SH-SY5Y (cell line): ENCODE results near the gene CDK14.

Experiments used
- GATA2 ChIP-seq: IDR thresholded peaks from 2 replicates; pipeline ENCODE4 v1.6.1; 2011; ENCODE audit warnings: mild to moderate bottlenecking, low read depth, low read length
- GATA3 ChIP-seq: IDR thresholded peaks from 2 replicates; pipeline ENCODE4 v1.6.1; 2011; ENCODE audit warnings: low read depth, mild to moderate bottlenecking, low read length, moderate library complexity

The CDK14 gene

DNA sequence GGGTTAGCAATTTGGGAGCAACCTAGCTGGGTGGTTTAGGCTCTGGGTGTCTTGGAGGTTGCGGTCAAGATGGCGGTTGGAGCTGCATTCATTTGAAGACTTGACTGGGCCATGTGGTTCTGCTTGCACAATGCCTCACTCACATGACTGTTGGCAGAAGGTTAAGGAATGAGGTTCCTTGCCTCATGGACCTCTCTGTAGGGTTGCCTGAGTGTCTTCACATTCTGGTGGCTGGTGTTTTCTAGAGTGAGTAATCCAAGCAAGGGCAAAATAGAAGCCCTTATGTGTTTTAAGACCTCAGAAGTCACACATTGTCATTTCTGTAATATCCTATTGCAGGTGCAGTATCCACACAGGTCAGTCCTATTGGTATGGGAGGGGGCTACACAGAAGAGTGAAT is 52.0 kb downstream of the CDK14 start:
- no peak for TF ChIP-seq GATA2
- no peak for TF ChIP-seq GATA3

DNA sequence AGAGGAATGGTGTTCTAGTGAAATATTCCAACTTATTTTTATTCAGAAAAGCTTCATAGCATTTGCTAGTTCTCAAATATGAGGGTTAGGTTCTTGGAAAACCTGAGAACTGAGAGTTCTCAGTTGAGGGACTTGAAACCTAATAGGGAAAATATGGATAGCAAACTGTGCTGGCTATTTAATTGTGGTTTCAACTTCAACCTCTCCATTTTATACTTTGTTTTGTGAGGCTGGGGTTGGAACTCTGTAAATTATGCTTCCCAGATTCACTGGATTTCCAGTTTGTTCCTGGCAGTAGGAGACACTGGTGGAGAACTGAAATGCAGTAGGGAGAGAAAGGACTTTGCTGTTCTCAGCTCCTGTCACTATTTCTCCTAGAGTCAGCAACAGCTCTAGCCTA is 52.7 kb downstream of the CDK14 start:
- TF ChIP-seq GATA3 (no peak), GATA2 (no peak)

DNA sequence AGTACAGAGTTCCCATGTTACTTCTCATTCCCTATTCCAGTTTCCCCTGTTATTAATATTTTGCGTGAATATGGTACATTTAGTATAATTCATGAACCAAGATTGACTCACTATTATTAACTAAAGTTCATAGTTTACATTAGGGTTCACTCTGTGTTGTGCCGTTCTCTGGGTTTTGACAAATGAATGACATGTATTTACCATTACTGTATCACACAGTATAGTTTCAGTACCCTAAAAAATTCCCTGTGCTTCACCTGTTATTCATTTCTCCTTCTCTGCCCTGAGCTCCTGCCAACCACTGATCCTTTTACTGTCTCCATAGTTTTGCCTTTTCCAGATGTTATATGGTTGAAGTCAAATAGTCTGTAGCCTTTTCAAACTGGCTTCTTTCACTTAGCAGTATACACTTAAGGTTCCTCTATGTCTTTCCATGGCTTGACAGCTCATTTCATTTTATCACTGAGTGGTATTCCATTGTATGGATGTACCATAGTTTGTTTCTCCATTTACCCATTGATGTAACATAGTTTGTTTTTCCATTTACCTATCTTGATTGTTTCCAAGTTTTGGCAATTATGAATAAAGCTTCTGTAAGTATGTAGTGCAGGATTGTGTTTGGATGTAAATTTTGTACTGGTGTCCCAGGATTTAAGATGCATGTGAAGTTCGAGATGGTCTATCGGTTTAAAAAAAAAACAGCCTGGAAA is 58.8 kb downstream of the CDK14 start:
- TF ChIP-seq GATA3 (no peak), GATA2 (no peak)

DNA sequence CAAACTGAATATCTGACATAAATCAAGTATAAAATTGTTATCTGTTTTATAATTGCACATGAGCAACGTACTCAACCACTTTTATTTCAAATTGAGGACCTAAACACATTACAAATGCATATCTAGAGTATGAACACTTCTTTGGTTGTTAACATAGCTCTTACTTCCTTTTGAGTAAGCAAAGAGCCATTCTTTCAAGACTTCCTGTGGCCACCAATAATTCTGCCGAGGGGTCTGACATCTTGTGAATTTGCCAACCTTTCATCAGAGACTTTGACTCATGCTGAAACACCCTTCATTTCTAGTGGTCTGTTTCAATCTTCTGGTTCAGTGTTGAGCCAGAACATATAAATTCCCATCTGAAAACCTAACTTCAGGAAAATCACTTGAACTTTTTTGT is 59.4 kb downstream of the CDK14 start:
- no peak for TF ChIP-seq GATA2
- TF ChIP-seq GATA3: no peak

DNA sequence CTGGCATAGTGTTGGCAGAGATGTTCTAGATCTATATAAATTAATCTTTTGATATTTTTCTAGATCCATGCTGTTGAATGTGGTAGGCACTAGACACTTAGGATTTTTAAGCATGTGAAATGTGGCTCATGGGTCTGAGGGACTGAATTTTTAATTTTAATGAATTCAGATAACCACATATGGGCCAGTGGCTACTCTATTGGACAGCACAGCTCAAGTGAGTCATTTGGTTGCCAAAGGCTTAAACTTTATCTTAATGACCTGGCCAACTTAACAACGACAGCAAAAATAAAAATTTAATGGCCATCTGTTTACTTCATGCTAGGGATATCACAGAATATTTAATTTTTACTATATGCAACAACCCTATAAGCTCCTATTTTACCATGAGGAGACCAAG is 61.4 kb downstream of the CDK14 start:
- TF ChIP-seq GATA3 (no peak), GATA2 (no peak)

DNA sequence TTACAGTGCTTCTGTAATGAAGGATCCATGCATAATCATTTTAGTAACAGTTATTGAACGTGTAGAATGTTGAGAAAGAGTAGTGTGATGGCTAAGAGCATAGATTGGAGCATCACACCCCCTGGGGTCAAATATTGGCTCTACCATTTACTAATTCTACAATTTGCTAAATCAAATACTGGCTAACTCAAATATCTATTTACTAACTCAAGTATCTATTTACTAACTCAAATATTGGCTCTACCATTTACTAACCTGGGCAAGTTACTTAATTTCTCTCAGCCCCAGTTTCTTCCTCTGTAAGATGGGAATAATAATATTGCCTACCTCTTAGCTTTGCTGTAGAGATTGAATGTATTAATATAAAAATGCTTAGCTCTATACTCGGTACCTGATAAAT is 64.0 kb downstream of the CDK14 start:
- no peak for TF ChIP-seq GATA3
- TF ChIP-seq GATA2: no peak

DNA sequence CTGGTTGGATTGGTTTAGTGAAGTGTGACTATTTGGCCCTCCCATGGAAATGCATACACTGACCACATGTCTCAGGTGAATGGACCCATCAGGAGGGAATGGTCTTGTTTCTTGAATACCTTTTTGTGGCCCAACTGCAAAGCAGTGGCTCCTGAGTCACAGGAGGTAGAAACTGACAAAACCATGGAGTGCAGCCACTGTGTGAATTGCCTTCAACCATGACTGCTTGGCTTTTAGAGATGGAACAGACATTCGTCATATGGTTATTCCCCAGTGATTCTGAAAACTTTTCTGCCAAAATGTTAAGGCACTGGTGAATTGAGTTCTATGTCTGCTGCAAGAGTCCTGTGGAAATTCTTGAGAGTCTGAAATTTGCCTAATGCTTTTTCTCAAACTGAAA is 64.7 kb downstream of the CDK14 start:
- no peak for TF ChIP-seq GATA3
- no peak for TF ChIP-seq GATA2

DNA sequence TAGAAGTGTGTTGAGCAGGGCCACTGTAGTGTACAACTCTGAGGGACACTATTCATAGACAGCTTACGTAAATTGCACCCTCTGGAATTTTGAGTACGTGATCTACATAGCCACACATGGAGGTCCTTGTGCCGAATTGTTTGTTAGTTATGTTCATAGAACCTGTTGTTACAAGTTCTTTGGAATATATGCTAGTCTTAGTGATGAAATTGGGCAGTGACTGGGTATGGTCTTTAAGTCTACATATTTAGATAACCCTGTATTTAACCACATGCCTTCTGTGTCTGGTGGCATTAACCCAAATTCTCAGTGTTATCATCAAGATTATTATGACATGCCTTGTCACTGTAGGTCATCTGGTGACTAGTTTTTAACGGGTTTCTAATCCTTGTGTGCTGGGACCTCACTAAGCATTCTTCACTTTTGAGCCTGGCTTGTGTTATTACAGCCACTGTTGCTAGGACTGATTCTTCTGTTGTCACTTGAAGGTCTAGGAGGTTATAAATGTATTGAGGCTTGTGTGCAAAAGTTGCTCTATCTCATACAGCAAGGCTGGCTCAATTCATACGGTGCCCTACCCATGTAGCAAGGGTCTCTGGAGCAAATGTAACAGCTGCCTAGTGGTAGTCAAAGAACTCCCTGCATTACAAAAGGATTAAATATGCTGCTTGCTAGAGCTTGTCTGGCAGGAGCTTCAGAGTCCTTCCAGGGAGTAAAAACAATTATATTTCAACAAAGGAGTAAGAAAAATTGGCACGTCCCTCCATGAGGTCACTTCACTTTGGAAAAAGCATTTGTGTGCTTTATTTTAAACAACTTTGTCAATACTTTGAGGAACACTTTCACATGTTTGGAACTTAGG is 65.4 kb downstream of the CDK14 start:
- no peak for TF ChIP-seq GATA3
- no peak for TF ChIP-seq GATA2

DNA sequence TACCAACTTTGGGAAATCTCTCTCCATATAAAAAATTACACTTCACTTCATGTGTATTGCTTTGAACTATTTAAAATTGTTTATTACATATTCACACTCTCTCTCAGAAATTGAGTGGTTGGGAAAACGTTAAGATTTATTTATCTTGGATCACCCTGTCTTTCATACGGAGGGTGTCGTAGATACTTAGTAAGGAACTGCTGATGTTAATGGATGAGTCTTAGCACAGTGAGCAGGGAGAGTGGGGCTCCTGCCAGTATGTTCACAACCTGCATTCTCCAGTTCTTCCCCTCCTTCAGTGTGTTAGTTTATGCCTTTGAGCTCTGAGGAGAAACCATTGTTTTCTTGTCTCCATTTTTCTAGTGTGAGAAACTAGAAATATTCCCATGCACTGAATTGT is 67.1 kb downstream of the CDK14 start:
- TF ChIP-seq GATA2 (no peak), GATA3 (no peak)

DNA sequence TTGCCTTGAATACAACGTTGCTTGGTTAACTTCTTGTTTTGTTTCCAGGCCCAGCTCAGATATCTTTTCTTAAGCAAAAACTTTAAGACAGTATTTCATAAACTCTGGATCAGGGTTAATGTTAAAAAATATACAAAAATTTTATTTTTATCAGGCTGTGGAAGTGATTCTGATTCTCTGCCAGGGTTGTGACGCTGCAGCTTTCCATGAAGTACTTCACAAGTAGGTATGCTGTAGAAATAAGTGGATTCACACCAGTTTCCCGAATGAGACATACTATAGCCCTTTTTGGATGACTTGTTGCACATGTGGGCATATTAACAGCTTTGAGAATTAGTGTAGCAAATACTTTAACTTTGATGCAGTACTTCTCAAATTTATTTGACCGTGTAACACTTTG is 70.1 kb downstream of the CDK14 start:
- no peak for TF ChIP-seq GATA3
- TF ChIP-seq GATA2: no peak

DNA sequence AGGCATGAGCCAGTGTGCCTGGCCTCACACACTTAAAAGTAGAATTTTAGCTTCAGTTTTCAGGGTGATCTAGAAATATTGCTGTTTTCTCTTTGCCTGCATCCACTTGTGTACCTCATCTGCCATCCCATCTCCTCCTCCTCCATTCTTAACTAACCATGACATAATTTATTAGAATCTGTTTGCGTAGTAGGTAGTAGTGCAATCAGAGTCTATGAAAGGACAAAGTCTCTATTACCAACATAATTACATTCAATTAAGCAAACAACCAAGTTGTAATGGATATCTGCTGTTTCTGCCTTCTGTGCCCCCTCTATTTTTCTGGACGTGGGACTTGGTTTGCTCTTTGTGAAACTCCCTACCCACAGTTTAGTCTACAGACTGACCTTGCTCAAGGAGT is 72.9 kb downstream of the CDK14 start:
- TF ChIP-seq GATA3: no peak
- TF ChIP-seq GATA2: no peak

DNA sequence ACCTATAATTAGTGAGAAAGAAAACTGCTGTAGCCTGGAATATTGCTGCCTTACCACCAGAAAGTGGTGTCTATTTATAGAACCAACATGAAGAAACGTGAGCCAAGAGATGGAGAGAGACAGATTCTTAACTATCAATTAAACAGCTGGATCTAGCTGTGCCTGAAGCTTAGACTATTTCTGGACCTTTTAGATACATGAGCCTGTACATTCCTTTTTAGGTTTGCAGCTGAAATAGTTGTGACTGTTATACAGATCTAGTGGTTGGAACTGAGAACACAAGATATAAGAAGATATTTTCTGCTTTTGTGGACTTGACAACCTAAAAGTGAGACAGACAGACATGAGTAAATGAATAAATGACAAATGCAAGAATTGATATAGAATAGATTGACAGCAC is 73.4 kb downstream of the CDK14 start:
- TF ChIP-seq GATA2 (no peak), GATA3 (no peak)

DNA sequence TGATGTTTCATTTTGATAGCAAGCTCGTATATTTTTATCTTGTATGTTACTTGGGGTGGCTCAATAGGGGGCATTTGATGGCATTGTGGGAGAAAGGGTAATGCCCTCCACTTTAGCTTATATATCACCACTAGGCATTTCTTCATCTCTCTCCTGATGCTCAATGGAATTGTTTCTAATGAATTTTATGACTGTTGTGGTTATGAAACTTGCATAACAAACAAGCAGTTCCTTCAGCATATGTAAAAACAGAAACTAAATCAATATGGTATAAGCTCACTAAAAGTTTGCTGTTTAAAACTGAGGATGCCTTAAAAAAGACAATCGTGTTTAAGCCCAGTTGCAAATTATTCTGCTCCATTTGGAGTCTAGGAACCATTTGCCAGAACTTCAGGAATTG is 75.5 kb downstream of the CDK14 start:
- TF ChIP-seq GATA3 (no peak), GATA2 (no peak)

DNA sequence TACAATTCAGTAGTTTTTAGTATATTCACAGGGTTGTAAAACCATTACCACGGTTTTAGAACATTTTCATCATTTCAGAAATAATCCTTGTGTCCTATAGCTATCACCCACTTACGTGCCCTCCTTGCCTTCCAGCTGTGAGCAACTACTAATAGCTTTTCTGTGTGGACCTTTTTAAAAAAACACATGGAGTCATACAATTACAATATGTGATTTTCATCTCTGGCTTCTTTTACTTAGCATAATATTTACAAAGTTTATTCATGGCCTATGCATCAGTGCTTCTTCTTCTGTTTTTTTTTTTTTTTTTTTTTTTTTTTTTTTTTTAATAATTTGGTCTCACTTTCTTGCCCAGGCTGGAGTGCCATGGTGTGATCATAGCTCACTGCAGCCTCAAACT is 76.1 kb downstream of the CDK14 start:
- TF ChIP-seq GATA2 (no peak), GATA3 (no peak)

DNA sequence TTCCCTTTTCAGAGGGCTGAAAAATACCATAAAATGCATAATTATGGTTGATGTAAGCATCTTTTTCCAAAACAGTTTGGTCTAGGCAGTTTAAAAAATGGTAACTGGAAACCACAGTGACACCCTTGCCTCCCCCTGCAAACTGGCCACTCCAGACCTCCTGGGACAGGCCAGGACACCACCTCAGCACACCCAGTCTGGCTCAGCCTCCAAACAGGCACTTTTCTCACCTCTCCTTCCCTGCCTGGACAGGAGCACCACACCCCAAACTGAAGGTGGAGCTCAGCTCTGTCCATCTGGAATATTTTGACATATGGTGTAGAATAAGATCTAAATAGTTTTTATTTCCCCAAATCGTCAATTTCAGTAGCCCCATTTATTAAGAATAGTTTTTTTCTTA is 78.5 kb downstream of the CDK14 start:
- no peak for TF ChIP-seq GATA2
- TF ChIP-seq GATA3: no peak
